H1 (cell line): ENCODE data around the gene ST14. TPM values are rescaled to one million over a fixed set of nuclear protein-coding genes. Genes with fewer than 3 reads are reported as not detected.

ENCODE experiments used
- CHD7 ChIP-seq: fragments of 300-600 bp; sonication (generic); IDR thresholded peaks from 2 replicates; pipeline ENCODE4 v1.7.1; 2012; ENCODE audit warnings: low read length, moderate library complexity, mild to moderate bottlenecking, inconsistent platforms; ENCODE audit not compliant: insufficient replicate concordance
- polyA plus RNA-seq, 7 experiments: library from polyadenylated mRNA; depleted of rRNA in 3 of 7; stranded (reverse) in 5 of 7; unstranded in 2 of 7; fragments of >200 nt in 5 of 7; fragments of 200-250 nt in 2 of 7; gene quantifications; 1 replicate in 5 of 7; 2 replicates in 1 of 7; 4 replicates in 1 of 7; pipeline versions ENCODE4 v1.2.1 to v1.2.3, GENCODE V29; 2011 to 2013; ENCODE audit warnings: missing spikeins in 2 of 7, mixed read lengths in 2 of 7
- total RNA-seq: library from RNA; stranded (reverse); fragmentation: NEBNext Ultra II Directional; extraction: Animal tissue kit (Norgen Biotek cat#: 25700); gene quantifications from 2 replicates; pipeline ENCODE4 v1.2.1, GENCODE V29; 2021

ST14 gene
- total and polyA plus RNA-seq, 2 of the 8 experiments (the other 6 are each of a cell fraction or from before 2014, with no cell fraction given) = 22.4 to 24.9 TPM

GRCh38 chr11:130170345-130170744 lies 10.8 kb downstream of the ST14 start (continued):
- no peak for TF ChIP-seq CHD7
